ENCODE results near the gene ORC1.

DNA sequence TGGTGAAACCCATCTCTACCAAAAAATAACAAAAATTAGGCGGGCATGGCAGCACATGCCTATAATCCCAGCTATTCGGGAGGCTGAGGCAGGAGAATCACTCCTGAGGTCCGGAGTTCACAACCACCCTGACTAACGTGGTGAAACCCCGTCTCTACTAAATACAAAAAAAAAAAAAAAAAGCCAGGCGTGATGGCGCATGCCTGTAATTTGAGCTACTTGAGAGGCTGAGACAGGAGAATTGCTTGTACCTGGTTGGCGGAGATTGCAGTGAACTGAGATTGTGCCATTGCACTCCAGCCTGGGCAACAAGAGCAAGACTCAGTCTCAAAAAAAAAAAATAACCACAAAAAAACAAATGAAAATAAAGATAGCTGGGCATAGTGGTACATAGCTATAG is 80.5 kb downstream of the ORC1 start:
- TF ChIP-seq, protein P1, sequence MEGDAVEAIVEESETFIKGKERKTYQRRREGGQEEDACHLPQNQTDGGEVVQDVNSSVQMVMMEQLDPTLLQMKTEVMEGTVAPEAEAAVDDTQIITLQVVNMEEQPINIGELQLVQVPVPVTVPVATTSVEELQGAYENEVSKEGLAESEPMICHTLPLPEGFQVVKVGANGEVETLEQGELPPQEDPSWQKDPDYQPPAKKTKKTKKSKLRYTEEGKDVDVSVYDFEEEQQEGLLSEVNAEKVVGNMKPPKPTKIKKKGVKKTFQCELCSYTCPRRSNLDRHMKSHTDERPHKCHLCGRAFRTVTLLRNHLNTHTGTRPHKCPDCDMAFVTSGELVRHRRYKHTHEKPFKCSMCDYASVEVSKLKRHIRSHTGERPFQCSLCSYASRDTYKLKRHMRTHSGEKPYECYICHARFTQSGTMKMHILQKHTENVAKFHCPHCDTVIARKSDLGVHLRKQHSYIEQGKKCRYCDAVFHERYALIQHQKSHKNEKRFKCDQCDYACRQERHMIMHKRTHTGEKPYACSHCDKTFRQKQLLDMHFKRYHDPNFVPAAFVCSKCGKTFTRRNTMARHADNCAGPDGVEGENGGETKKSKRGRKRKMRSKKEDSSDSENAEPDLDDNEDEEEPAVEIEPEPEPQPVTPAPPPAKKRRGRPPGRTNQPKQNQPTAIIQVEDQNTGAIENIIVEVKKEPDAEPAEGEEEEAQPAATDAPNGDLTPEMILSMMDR (optimal IDR thresholded peaks at IDR 0.05 in 1 of 3, IDR thresholded peaks at IDR 0.05 in 1 of 3, conservative IDR thresholded peaks at IDR 0.05 in 1 of 3; ENCODE audit: extremely low read depth in 1 of 3, insufficient read depth in 2 of 3, low read length in 3 of 3) = no peak
- no peak for TF ChIP-seq EZH2 (IDR thresholded peaks at IDR 0.05; ENCODE audit: low read length)

All from keratinocyte (primary cell).